Chondrocyte (in vitro differentiated cells): ENCODE data around the gene POU2F1. TPM values are rescaled to one million over a fixed set of nuclear protein-coding genes. Genes with fewer than 3 reads are reported as not detected.
"Not testable (repeated sequence)": the region's sequence is repeated elsewhere in the genome, so short reads cannot be mapped to it uniquely, and the experiment has no call there.

Experiments used
- DNase-seq: peaks from one replicate; pipeline ENCODE4 v3.0.0; 2021; ENCODE audit warnings: mixed read lengths, low spot score
- H3K27ac Mint-ChIP-seq: one replicate; pipeline ENCODE4 v1.8.0; 2021; ENCODE audit warnings: mild to moderate bottlenecking, moderate library complexity, mixed read lengths; ENCODE audit not compliant: unreplicated experiment
- H3K27me3 Mint-ChIP-seq: 2 replicates; pipeline ENCODE4 v1.8.0; 2021; ENCODE audit warnings: low read depth, mixed read lengths
- H3K36me3 Mint-ChIP-seq: 2 replicates; pipeline ENCODE4 v1.8.0; 2021; ENCODE audit warnings: low read depth, mixed read lengths
- H3K4me1 Mint-ChIP-seq: 2 replicates; pipeline ENCODE4 v1.8.0; 2021; ENCODE audit warnings: low read depth, mild to moderate bottlenecking, mixed read lengths
- H3K4me3 Mint-ChIP-seq: one replicate; pipeline ENCODE4 v1.8.0; 2021; ENCODE audit warnings: mild to moderate bottlenecking, moderate library complexity, mixed read lengths; ENCODE audit not compliant: unreplicated experiment
- H3K9me3 Mint-ChIP-seq: 2 replicates; pipeline ENCODE4 v1.8.0; 2021; ENCODE audit warnings: low read depth, mixed read lengths
- CTCF ChIP-seq: fragments of 200-600 bp; sonication (generic); IDR thresholded peaks from 2 replicates; pipeline ENCODE4 v1.5.0; 2021; ENCODE audit warnings: antibody characterized with exemption, mild to moderate bottlenecking, moderate library complexity
- total RNA-seq: library from RNA; stranded (reverse); gene quantifications from 3 replicates; pipeline ENCODE4 v1.2.1, GENCODE V29; 2021

POU2F1 gene
- total RNA-seq, 1 donor from 2014 or later, result 13.2 TPM

GRCh38 chr1:167310732-167311131 is 90.0 kb downstream of the POU2F1 start:
- no peak overlapping the region for H3K27ac Mint-ChIP-seq
- H3K4me3 Mint-ChIP-seq, result no peak overlapping the region
- no peak for DNase-seq
- peaks cover 10% of the 10 kb centered on the region for H3K4me1 Mint-ChIP-seq
- H3K9me3 Mint-ChIP-seq, result no peaks in the 10 kb centered on the region
- no peaks in the 10 kb centered on the region for H3K27me3 Mint-ChIP-seq
- no peaks in the 10 kb centered on the region for H3K36me3 Mint-ChIP-seq
- no peak for TF ChIP-seq CTCF

- H3K27me3 Mint-ChIP-seq, result no peaks in the 10 kb centered on the region
- no peak for TF ChIP-seq CTCF
- H3K36me3 Mint-ChIP-seq, result peaks cover 7% of the 10 kb centered on the region
- peaks cover 12% of the 10 kb centered on the region for H3K9me3 Mint-ChIP-seq
- H3K27ac Mint-ChIP-seq, result no peak overlapping the region
- no peak for DNase-seq
- no peak overlapping the region for H3K4me3 Mint-ChIP-seq
- H3K4me1 Mint-ChIP-seq, result no peaks in the 10 kb centered on the region
These were observed 92.2 kb downstream of the POU2F1 start for GRCh38 chr1:167312871-167313270.

GRCh38 chr1:167314671-167315070 is 94.0 kb downstream of the POU2F1 start:
- Mint-ChIP-seq H3K4me1 (no peaks in the 10 kb centered on the region), H3K36me3 (peaks cover 15% of the 10 kb centered on the region), H3K27ac (no peak overlapping the region), H3K27me3 (no peaks in the 10 kb centered on the region), H3K9me3 (peaks cover 18% of the 10 kb centered on the region), H3K4me3 (no peak overlapping the region)
- TF ChIP-seq CTCF, result no peak
- no peak for DNase-seq

- Mint-ChIP-seq H3K27ac (no peak overlapping the region), H3K27me3 (no peaks in the 10 kb centered on the region), H3K4me3 (no peak overlapping the region), H3K36me3 (peaks cover 30% of the 10 kb centered on the region), H3K9me3 (peaks cover 42% of the 10 kb centered on the region), H3K4me1 (no peaks in the 10 kb centered on the region)
- no peak for DNase-seq
- no peak for TF ChIP-seq CTCF
These were observed 96.8 kb downstream of the POU2F1 start for GRCh38 chr1:167317463-167317862.

GRCh38 chr1:167319206-167319605 is 98.5 kb downstream of the POU2F1 start:
- not testable (repeated sequence) for DNase-seq, H3K4me3 Mint-ChIP-seq, H3K4me1 Mint-ChIP-seq, H3K27me3 Mint-ChIP-seq, H3K27ac Mint-ChIP-seq
- H3K36me3 Mint-ChIP-seq, result peaks cover 41% of the 10 kb centered on the region
- peaks cover 50% of the 10 kb centered on the region for H3K9me3 Mint-ChIP-seq

GRCh38 chr1:167322483-167322882 is 101.8 kb downstream of the POU2F1 start:
- H3K4me3 Mint-ChIP-seq, result no peak overlapping the region
- no peak overlapping the region for H3K27ac Mint-ChIP-seq
- H3K36me3 Mint-ChIP-seq, result peaks cover 40% of the 10 kb centered on the region
- no peaks in the 10 kb centered on the region for H3K4me1 Mint-ChIP-seq
- no peaks in the 10 kb centered on the region for H3K27me3 Mint-ChIP-seq
- TF ChIP-seq CTCF, result no peak
- no peak for DNase-seq
- H3K9me3 Mint-ChIP-seq, result peaks cover 51% of the 10 kb centered on the region
